Vagina (tissue), 2 donors: ENCODE measurements around the gene GALNT12. TPM values are rescaled to one million over a fixed set of nuclear protein-coding genes. Genes with fewer than 3 reads are reported as not detected.
A peak's percentile ranks its signal among the peaks of the same experiment; 100 is the strongest.

Experiments used
- DNase-seq, 2 donors: peaks; one replicate each; pipeline ENCODE4 v3.0.0-alpha.2; 2017; ENCODE audit errors: extremely low spot score in 2 of 2
- H3K27ac ChIP-seq: fragments of 200-600 bp; sonication (generic); one replicate; pipeline ENCODE4 v1.5.1; 2019
- H3K27me3 ChIP-seq: fragments of 200-600 bp; sonication (generic); one replicate; pipeline ENCODE4 v1.5.1; 2019
- H3K36me3 ChIP-seq, 2 donors: fragments of 200-600 bp; sonication (generic); one replicate each; pipeline ENCODE4 v1.5.1; 2017 to 2019
- H3K4me1 ChIP-seq: fragments of 200-600 bp; sonication (generic); one replicate; pipeline ENCODE4 v1.5.1; 2019
- H3K4me3 ChIP-seq, 2 donors: fragments of 200-600 bp; sonication (generic); 1 replicate in 1 of 2; 2 replicates in 1 of 2; pipeline ENCODE4 v1.5.1; 2016 to 2019
- H3K9me3 ChIP-seq: fragments of 200-600 bp; sonication (generic); one replicate; pipeline ENCODE4 v1.5.1; 2019
- CTCF ChIP-seq, 3 experiments: fragments of 450-650 bp in 2 of 3; fragments of 200-600 bp in 1 of 3; sonication (generic) in 1 of 3; IDR thresholded peaks; one replicate each; pipeline ENCODE4 v1.5.1; 2017 to 2019; ENCODE audit warnings: antibody characterized with exemption in 3 of 3, mild to moderate bottlenecking in 2 of 3, moderate library complexity in 2 of 3
- POLR2A ChIP-seq, 2 donors: fragments of 450-650 bp; IDR thresholded peaks; one replicate each; pipeline ENCODE4 v1.6.1; 2017; ENCODE audit warnings: antibody characterized with exemption in 2 of 2, mild to moderate bottlenecking in 2 of 2, moderate library complexity in 2 of 2
- POLR2AphosphoS5 ChIP-seq, 2 donors: sonication (generic); formaldehyde crosslinking; IDR thresholded peaks; one replicate each; pipeline ENCODE4 v1.9.0; 2017; ENCODE audit warnings: antibody characterized with exemption in 2 of 2, mild to moderate bottlenecking in 2 of 2, low read depth in 1 of 2; ENCODE audit not compliant: insufficient read depth in 1 of 2
- intact Hi-C: fragments of 100-400 bp; cut with DNase I; formaldehyde crosslinking; loops from one replicate; pipeline ENCODE4 v1.15.1; 2023
- total RNA-seq: library from RNA; depleted of rRNA; stranded (reverse); fragments of >200 nt; gene quantifications from one replicate; pipeline ENCODE4 v1.2.3, GENCODE V29; 2016

Gene GALNT12
- total RNA-seq, 1 donor from 2014 or later = 5.4 TPM

DNA sequence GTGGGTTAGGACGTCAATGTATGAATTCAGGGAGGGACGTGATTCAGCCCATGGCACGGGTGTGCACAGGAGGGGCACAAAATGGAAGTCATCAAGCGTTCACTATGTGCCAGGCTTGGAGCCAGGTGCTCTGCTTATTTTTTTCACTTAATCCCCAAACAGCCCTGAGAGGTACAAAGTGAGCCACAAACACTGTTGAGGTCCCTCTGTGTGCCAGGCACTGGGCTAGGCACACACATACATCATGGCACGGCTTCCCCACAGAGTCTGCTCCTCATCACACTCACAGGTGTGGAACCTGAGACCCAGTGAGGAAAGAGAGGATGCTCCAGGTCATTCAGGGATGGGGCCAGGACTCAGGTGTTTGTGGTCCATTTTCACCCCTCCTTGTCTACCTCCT lies 68.1 kb downstream of the GALNT12 start:
- H3K27me3 ChIP-seq = no peaks in the 10 kb centered on the region
- no peak overlapping the region for H3K27ac ChIP-seq
- intact Hi-C loops = no loop called here
- TF ChIP-seq POLR2AphosphoS5 (IDR thresholded peaks at IDR 0.05; ENCODE audit: insufficient read depth in 1 of 2, low read depth in 1 of 2) (no peak), CTCF (IDR thresholded peaks at IDR 0.05) (no peak), POLR2A (IDR thresholded peaks at IDR 0.05) (no peak)
- peak in 1 of 2 donors; percentile 67 for DNase-seq
- H3K4me3 ChIP-seq = no peak overlapping the region
- no peaks in the 10 kb centered on the region for H3K36me3 ChIP-seq
- H3K4me1 ChIP-seq = peaks cover 17% of the 10 kb centered on the region
- H3K9me3 ChIP-seq = no peaks in the 10 kb centered on the region

DNA sequence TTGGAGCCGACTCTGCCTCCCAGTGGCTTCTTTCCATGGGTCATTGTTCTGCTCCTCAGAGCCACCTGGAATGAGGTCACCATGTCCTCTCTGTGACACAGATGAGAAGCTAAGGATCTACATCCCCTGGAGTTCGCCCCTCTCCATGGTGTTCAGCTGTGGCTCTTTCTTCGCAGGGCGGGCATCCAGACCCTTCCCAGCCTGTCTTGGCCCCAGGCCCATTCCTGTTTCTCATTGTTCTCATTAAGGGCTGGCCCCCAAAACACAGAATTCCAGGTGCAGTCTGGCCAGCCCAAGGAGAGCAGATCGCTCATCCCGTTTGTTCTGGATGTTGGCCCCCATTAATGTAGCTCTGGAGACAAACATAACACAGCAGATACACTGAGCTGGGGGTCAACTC lies 69.8 kb downstream of the GALNT12 start:
- H3K27ac ChIP-seq = no peak overlapping the region
- TF ChIP-seq CTCF (IDR thresholded peaks at IDR 0.05) (no peak), POLR2AphosphoS5 (IDR thresholded peaks at IDR 0.05; ENCODE audit: insufficient read depth in 1 of 2, low read depth in 1 of 2) (no peak), POLR2A (IDR thresholded peaks at IDR 0.05) (no peak)
- peaks cover 33% of the 10 kb centered on the region for H3K4me1 ChIP-seq
- peak in 1 of 2 donors; percentile 75 for DNase-seq
- H3K4me3 ChIP-seq = no peak overlapping the region
- intact Hi-C loops = no loop called here
- H3K9me3 ChIP-seq = no peaks in the 10 kb centered on the region
- H3K27me3 ChIP-seq = no peaks in the 10 kb centered on the region
- no peaks in the 10 kb centered on the region for H3K36me3 ChIP-seq

DNA sequence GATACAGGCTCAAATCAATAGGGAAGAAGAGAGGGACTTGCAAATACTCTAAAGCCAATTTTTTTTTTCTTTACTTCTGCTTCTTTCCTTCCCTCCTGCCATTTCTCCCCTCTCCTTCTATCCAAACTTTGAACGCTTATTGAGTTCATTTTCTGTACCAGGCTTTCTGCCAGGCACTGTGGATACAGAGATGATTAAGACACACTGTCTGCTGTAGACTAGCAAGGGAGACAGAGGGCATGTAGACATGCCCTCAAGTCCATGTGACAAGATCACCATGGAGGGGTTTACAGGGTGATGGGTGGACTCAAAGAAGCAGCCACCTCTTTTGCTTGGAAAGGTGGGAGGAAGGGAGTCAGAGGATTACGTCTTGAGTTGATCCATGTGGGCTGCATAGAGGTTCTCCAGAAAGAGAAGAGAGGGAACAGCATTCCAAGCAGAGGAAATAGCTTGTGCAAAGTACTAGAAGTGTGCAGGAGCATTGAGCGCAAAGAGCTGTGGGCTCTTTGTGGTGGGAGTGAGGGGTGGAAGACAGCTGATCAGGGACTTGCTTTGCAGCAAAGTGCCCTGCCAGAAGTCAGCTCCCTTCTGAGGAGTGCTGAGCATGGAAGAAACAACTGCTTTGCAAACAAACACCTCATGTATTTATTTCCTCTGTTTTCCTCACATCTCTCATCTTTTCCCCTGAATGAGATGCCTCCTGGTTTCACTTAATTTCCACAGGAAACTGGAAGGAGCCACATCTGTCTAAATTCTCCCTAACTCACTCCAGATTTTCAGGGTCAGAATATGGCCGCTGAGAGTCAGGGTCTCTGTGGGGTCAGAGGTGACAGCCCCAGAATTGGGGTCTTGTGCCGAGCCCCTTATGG lies 71.9 kb downstream of the GALNT12 start:
- no peak for TF ChIP-seq POLR2A (IDR thresholded peaks at IDR 0.05)
- TF ChIP-seq CTCF (IDR thresholded peaks at IDR 0.05) = no peak
- TF ChIP-seq POLR2AphosphoS5 (IDR thresholded peaks at IDR 0.05; ENCODE audit: insufficient read depth in 1 of 2, low read depth in 1 of 2) = no peak
- peak in 1 of 2 donors; percentile 84 for DNase-seq
- intact Hi-C loops = no loop called here
- H3K27ac ChIP-seq = peak overlapping the region; percentile 50
- H3K9me3 ChIP-seq = no peaks in the 10 kb centered on the region
- H3K4me3 ChIP-seq = no peak overlapping the region
- peaks cover 38% of the 10 kb centered on the region for H3K4me1 ChIP-seq
- H3K27me3 ChIP-seq = no peaks in the 10 kb centered on the region
- no peaks in the 10 kb centered on the region for H3K36me3 ChIP-seq

DNA sequence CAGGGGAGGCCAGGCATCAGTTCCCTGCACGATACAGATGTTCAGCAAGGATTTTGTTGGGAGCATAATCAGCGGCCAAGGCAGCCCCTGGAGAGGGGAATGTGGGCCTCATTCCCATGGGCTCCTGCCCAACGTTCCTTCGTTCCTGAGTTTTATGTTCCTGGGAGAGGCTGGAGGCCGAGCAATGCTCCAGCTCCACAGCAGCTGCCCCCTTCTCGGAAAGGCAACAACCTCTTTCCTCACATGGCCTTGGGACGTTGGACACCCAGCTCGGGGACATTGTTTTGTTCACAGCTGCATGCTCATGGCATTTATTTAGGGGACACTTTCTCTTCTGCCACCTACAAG lies 72.5 kb downstream of the GALNT12 start:
- H3K4me1 ChIP-seq = peaks cover 38% of the 10 kb centered on the region
- intact Hi-C loops = no loop called here
- TF ChIP-seq CTCF (IDR thresholded peaks at IDR 0.05) = no peak
- TF ChIP-seq POLR2AphosphoS5 (IDR thresholded peaks at IDR 0.05; ENCODE audit: insufficient read depth in 1 of 2, low read depth in 1 of 2) = peak in 1 of 2 donors; percentile 56
- TF ChIP-seq POLR2A (IDR thresholded peaks at IDR 0.05) = no peak
- H3K9me3 ChIP-seq = no peaks in the 10 kb centered on the region
- no peaks in the 10 kb centered on the region for H3K27me3 ChIP-seq
- H3K36me3 ChIP-seq = no peaks in the 10 kb centered on the region
- H3K27ac ChIP-seq = peak overlapping the region; percentile 50
- DNase-seq = peak in 1 of 2 donors; percentile 84
- no peak overlapping the region for H3K4me3 ChIP-seq
